Measurements from ENCODE around the gene RFX1.

DNA sequence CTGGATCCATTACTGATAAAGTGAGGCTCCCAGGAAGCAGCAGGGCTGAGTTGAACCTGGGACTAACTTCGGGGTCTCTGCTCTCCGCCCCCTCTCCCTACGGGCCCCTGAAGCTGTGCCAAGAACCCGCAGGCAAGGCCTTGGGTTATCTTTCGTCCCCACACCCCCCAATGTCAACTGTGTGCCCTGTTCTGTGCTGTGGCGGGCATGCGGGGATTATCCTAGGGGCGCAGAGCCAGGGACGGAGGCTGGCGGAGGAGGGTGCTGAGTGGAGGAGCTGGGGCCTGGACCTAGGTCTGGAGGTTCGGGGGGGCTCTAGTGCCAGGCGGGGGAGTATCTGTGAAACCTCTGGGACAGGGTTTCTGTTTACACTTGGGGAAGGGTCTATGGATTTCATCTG is 26.4 kb downstream of the RFX1 start:
- no peak for TF ChIP-seq EZH2 (IDR thresholded peaks at IDR 0.05; ENCODE audit: borderline replicate concordance, insufficient read depth, low read length, poor library complexity, severe bottlenecking)
- TF ChIP-seq, protein P1, sequence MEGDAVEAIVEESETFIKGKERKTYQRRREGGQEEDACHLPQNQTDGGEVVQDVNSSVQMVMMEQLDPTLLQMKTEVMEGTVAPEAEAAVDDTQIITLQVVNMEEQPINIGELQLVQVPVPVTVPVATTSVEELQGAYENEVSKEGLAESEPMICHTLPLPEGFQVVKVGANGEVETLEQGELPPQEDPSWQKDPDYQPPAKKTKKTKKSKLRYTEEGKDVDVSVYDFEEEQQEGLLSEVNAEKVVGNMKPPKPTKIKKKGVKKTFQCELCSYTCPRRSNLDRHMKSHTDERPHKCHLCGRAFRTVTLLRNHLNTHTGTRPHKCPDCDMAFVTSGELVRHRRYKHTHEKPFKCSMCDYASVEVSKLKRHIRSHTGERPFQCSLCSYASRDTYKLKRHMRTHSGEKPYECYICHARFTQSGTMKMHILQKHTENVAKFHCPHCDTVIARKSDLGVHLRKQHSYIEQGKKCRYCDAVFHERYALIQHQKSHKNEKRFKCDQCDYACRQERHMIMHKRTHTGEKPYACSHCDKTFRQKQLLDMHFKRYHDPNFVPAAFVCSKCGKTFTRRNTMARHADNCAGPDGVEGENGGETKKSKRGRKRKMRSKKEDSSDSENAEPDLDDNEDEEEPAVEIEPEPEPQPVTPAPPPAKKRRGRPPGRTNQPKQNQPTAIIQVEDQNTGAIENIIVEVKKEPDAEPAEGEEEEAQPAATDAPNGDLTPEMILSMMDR (IDR thresholded peaks at IDR 0.05; ENCODE audit: poor library complexity, severe bottlenecking): no peak

Measured in neural cell (in vitro differentiated cells).